Activated T-cell treated with anti-CD3 and anti-CD28 coated beads, Interleukin-2, amount 50 U/mL, for 72 hours (primary cell): ENCODE results near the gene ELOVL5. TPM values are rescaled to one million over a fixed set of nuclear protein-coding genes. Genes with fewer than 3 reads are reported as not detected.
"Not testable (repeated sequence)": the region's sequence is repeated elsewhere in the genome, so short reads cannot be mapped to it uniquely, and the experiment has no call there.

Source experiments
- ATAC-seq, 2 donors: fragments of 150-1000 bp; cut with Tn5 transposase; replicated peaks in 1 of 2; 2 replicates each; pipeline ENCODE4 v1.10.0; 2021; ENCODE audit warnings: moderate library complexity in 2 of 2, mild to moderate bottlenecking in 1 of 2
- DNase-seq, 2 donors: peaks; one replicate each; pipeline ENCODE4 v3.0.0; 2021 to 2022; ENCODE audit warnings: mixed read lengths in 1 of 2
- H3K27ac Mint-ChIP-seq: one replicate; pipeline ENCODE4 v1.8.0; 2022; ENCODE audit warnings: mild to moderate bottlenecking, moderate library complexity, mixed read lengths
- H3K27me3 Mint-ChIP-seq: one replicate; pipeline ENCODE4 v1.8.0; 2022; ENCODE audit warnings: low read depth, mixed read lengths
- H3K36me3 Mint-ChIP-seq, 2 donors: one replicate each; pipeline ENCODE4 v1.8.0; 2022; ENCODE audit warnings: mixed read lengths in 2 of 2, mild to moderate bottlenecking in 1 of 2; ENCODE audit not compliant: insufficient read depth in 2 of 2
- H3K4me1 Mint-ChIP-seq: one replicate; pipeline ENCODE4 v1.8.0; 2022; ENCODE audit warnings: low read depth, mixed read lengths
- H3K4me3 Mint-ChIP-seq, 2 donors: one replicate each; pipeline ENCODE4 v1.8.0; 2022; ENCODE audit warnings: mild to moderate bottlenecking in 2 of 2, mixed read lengths in 2 of 2, moderate library complexity in 2 of 2
- H3K9me3 Mint-ChIP-seq, 2 donors: one replicate each; pipeline ENCODE4 v1.8.0; 2022; ENCODE audit warnings: mixed read lengths in 2 of 2
- total RNA-seq, 2 donors: library from RNA; stranded (reverse); gene quantifications; one replicate each; pipeline ENCODE4 v1.2.3, GENCODE V29; 2022

Gene ELOVL5
- 100 to 1,000 TPM; 102 to 108 TPM for total RNA-seq

- ATAC-seq = peak; percentile 86 to 88
- H3K27me3 Mint-ChIP-seq = no peaks in the 10 kb centered on the region
- peak within 1 kb of the TSS; percentile 95 for H3K27ac Mint-ChIP-seq
- peak within 1 kb of the TSS; percentile 92 to 98 for H3K4me3 Mint-ChIP-seq
- peaks cover 45% of the 10 kb centered on the region for H3K4me1 Mint-ChIP-seq
- DNase-seq = peak; percentile 96
- no peaks in the 10 kb centered on the region for H3K9me3 Mint-ChIP-seq
- peaks cover 5 to 9% of the 10 kb centered on the region in 2 donors for H3K36me3 Mint-ChIP-seq
These were observed at the start of gene ELOVL5 for GRCh38 chr6:53348371-53349208. Gene ELOVL5 (minus strand): TSS chr6:53348950. CDS start chr6:53295699, 53,251 bp downstream.

- Mint-ChIP-seq H3K9me3 (no peaks in the 10 kb centered on the region), H3K4me3 (no peak overlapping the region), H3K27ac (no peak overlapping the region), H3K4me1 (peaks cover 8% of the 10 kb centered on the region), H3K36me3 (no peaks in the 10 kb centered on the region), H3K27me3 (no peaks in the 10 kb centered on the region)
- DNase-seq (no peak), ATAC-seq (no peak)
These were observed 48.5 kb upstream of the ELOVL5 start for GRCh38 chr6:53397283-53397682.

GRCh38 chr6:53395986-53396385 lies 47.2 kb upstream of the ELOVL5 start:
- ATAC-seq = no peak
- Mint-ChIP-seq H3K4me1 (peaks cover 8% of the 10 kb centered on the region), H3K36me3 (no peaks in the 10 kb centered on the region), H3K27me3 (no peaks in the 10 kb centered on the region), H3K27ac (no peak overlapping the region), H3K9me3 (no peaks in the 10 kb centered on the region), H3K4me3 (no peak overlapping the region)
- no peak for DNase-seq

- no peaks in the 10 kb centered on the region for H3K27me3 Mint-ChIP-seq
- H3K9me3 Mint-ChIP-seq = no peaks in the 10 kb centered on the region
- H3K36me3 Mint-ChIP-seq = no peaks in the 10 kb centered on the region
- H3K4me1 Mint-ChIP-seq = peaks cover 8% of the 10 kb centered on the region
- no peak overlapping the region for H3K4me3 Mint-ChIP-seq
- DNase-seq = no peak
- H3K27ac Mint-ChIP-seq = no peak overlapping the region
- no peak for ATAC-seq
These were observed 46.0 kb upstream of the ELOVL5 start for GRCh38 chr6:53394704-53395103.

- no peaks in the 10 kb centered on the region for H3K9me3 Mint-ChIP-seq
- ATAC-seq (no peak), DNase-seq (no peak)
- H3K4me1 Mint-ChIP-seq = no peaks in the 10 kb centered on the region
- H3K4me3 Mint-ChIP-seq = no peak overlapping the region
- H3K27me3 Mint-ChIP-seq = peaks cover 11% of the 10 kb centered on the region
- H3K27ac Mint-ChIP-seq = no peak overlapping the region
- no peaks in the 10 kb centered on the region for H3K36me3 Mint-ChIP-seq
These were observed 42.4 kb upstream of the ELOVL5 start for GRCh38 chr6:53391170-53391569.

GRCh38 chr6:53390010-53390409 lies 41.3 kb upstream of the ELOVL5 start:
- Mint-ChIP-seq H3K27ac (no peak overlapping the region), H3K27me3 (peaks cover 13% of the 10 kb centered on the region), H3K9me3 (no peaks in the 10 kb centered on the region), H3K4me3 (no peak overlapping the region), H3K36me3 (no peaks in the 10 kb centered on the region), H3K4me1 (no peaks in the 10 kb centered on the region)
- ATAC-seq (no peak), DNase-seq (no peak)

GRCh38 chr6:53388615-53389014 lies 39.9 kb upstream of the ELOVL5 start:
- peaks cover 13% of the 10 kb centered on the region for H3K27me3 Mint-ChIP-seq
- H3K27ac Mint-ChIP-seq, H3K9me3 Mint-ChIP-seq, H3K36me3 Mint-ChIP-seq, DNase-seq, ATAC-seq, H3K4me3 Mint-ChIP-seq, H3K4me1 Mint-ChIP-seq: not testable (repeated sequence)

GRCh38 chr6:53382421-53382820 lies 33.7 kb upstream of the ELOVL5 start:
- Mint-ChIP-seq H3K4me3 (no peak overlapping the region), H3K4me1 (no peaks in the 10 kb centered on the region), H3K27ac (no peak overlapping the region), H3K9me3 (peaks cover 0 to 1% of the 10 kb centered on the region in 2 donors), H3K36me3 (no peaks in the 10 kb centered on the region), H3K27me3 (peaks cover 20% of the 10 kb centered on the region)
- DNase-seq = no peak
- no peak for ATAC-seq

- ATAC-seq = no peak
- H3K36me3 Mint-ChIP-seq = no peaks in the 10 kb centered on the region
These were observed 29.5 kb upstream of the ELOVL5 start for GRCh38 chr6:53378208-53378607.

GRCh38 chr6:53377793-53378192 lies 29.0 kb upstream of the ELOVL5 start:
- DNase-seq = no peak
- ATAC-seq = no peak
- Mint-ChIP-seq H3K4me1 (no peaks in the 10 kb centered on the region), H3K27me3 (peaks cover 15% of the 10 kb centered on the region), H3K27ac (no peak overlapping the region), H3K9me3 (no peaks in the 10 kb centered on the region), H3K36me3 (no peaks in the 10 kb centered on the region), H3K4me3 (no peak overlapping the region)

More at GRCh38 chr6:53378208-53378607, 29.5 kb upstream of the ELOVL5 start:
- no peak overlapping the region for H3K4me3 Mint-ChIP-seq
- no peak for DNase-seq
- H3K9me3 Mint-ChIP-seq = no peaks in the 10 kb centered on the region
- H3K27me3 Mint-ChIP-seq = peaks cover 15% of the 10 kb centered on the region
- no peaks in the 10 kb centered on the region for H3K4me1 Mint-ChIP-seq
- no peak overlapping the region for H3K27ac Mint-ChIP-seq

- no peaks in the 10 kb centered on the region for H3K4me1 Mint-ChIP-seq
- no peak for DNase-seq
- no peaks in the 10 kb centered on the region for H3K9me3 Mint-ChIP-seq
- H3K4me3 Mint-ChIP-seq = no peak overlapping the region
- H3K27me3 Mint-ChIP-seq = peaks cover 15% of the 10 kb centered on the region
- ATAC-seq = no peak
- H3K27ac Mint-ChIP-seq = no peak overlapping the region
- no peaks in the 10 kb centered on the region for H3K36me3 Mint-ChIP-seq
These were observed 28.5 kb upstream of the ELOVL5 start for GRCh38 chr6:53377289-53377688.

GRCh38 chr6:53376661-53377226 lies 28.0 kb upstream of the ELOVL5 start:
- H3K9me3 Mint-ChIP-seq = no peaks in the 10 kb centered on the region

GRCh38 chr6:53375847-53376246 lies 27.1 kb upstream of the ELOVL5 start:
- Mint-ChIP-seq H3K4me1 (no peaks in the 10 kb centered on the region), H3K36me3 (no peaks in the 10 kb centered on the region)
- no peak for DNase-seq

More at GRCh38 chr6:53376661-53377226, 28.0 kb upstream of the ELOVL5 start:
- no peaks in the 10 kb centered on the region for H3K4me1 Mint-ChIP-seq
- DNase-seq (no peak), ATAC-seq (no peak)
- peaks cover 15% of the 10 kb centered on the region for H3K27me3 Mint-ChIP-seq
- H3K4me3 Mint-ChIP-seq = no peak overlapping the region
- no peaks in the 10 kb centered on the region for H3K36me3 Mint-ChIP-seq
- H3K27ac Mint-ChIP-seq = no peak overlapping the region

More at GRCh38 chr6:53375847-53376246, 27.1 kb upstream of the ELOVL5 start:
- Mint-ChIP-seq H3K4me3 (no peak overlapping the region), H3K27ac (no peak overlapping the region), H3K9me3 (no peaks in the 10 kb centered on the region), H3K27me3 (peaks cover 15% of the 10 kb centered on the region)
- ATAC-seq = no peak
